Measurements from ENCODE around the gene RAB3C.
"Not testable (repeated sequence)": the region's sequence is repeated elsewhere in the genome, so short reads cannot be mapped to it uniquely, and the experiment has no call there.

DNA sequence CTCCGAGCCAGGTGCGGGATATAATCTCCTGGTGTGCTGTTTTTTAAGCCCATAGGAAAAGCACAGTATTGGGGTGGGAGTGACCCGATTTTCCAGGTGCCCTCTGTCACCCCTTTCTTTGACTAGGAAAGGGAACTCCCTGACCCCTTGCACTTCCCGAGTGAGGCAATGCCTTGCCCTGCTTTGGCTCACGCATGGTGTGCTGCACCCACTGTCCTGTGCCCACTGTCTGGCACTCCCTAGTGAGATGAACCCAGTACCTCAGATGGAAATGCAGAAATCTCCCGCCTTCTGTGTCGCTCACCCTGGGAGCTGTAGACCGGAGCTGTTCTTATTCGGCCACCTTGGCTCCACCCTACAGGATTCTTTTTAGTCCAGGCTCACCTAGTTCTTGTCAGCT lies 40.9 kb upstream of the RAB3C start:
- TF ChIP-seq, protein P1, sequence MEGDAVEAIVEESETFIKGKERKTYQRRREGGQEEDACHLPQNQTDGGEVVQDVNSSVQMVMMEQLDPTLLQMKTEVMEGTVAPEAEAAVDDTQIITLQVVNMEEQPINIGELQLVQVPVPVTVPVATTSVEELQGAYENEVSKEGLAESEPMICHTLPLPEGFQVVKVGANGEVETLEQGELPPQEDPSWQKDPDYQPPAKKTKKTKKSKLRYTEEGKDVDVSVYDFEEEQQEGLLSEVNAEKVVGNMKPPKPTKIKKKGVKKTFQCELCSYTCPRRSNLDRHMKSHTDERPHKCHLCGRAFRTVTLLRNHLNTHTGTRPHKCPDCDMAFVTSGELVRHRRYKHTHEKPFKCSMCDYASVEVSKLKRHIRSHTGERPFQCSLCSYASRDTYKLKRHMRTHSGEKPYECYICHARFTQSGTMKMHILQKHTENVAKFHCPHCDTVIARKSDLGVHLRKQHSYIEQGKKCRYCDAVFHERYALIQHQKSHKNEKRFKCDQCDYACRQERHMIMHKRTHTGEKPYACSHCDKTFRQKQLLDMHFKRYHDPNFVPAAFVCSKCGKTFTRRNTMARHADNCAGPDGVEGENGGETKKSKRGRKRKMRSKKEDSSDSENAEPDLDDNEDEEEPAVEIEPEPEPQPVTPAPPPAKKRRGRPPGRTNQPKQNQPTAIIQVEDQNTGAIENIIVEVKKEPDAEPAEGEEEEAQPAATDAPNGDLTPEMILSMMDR (IDR thresholded peaks at IDR 0.05), result not testable (repeated sequence)
- not testable (repeated sequence) for TF ChIP-seq EZH2 (IDR thresholded peaks at IDR 0.05)

All from neural progenitor cell (in vitro differentiated cells).